Mesodermal cell (in vitro differentiated cells): Measurements from ENCODE around the gene LILRB2.
"Not testable (repeated sequence)": the region's sequence is repeated elsewhere in the genome, so short reads cannot be mapped to it uniquely, and the experiment has no call there.

ENCODE experiments used
- H3K27ac ChIP-seq: 2 replicates; pipeline ENCODE4 v1.7.0; 2013; ENCODE audit warnings: mild to moderate bottlenecking, low read depth, low read length, moderate library complexity; ENCODE audit not compliant: severe bottlenecking
- H3K36me3 ChIP-seq: 2 replicates; pipeline ENCODE4 v1.7.1; 2013; ENCODE audit warnings: mild to moderate bottlenecking, low read length, moderate library complexity; ENCODE audit not compliant: control insufficient read depth, insufficient read depth
- H3K4me1 ChIP-seq: one replicate; pipeline ENCODE4 v1.7.1; 2013; ENCODE audit warnings: mild to moderate bottlenecking, low read length; ENCODE audit not compliant: insufficient read depth, control insufficient read depth, poor library complexity, severe bottlenecking
- H3K4me3 ChIP-seq: 2 replicates; pipeline ENCODE4 v1.7.0; 2013; ENCODE audit warnings: low read length, control low read depth, mild to moderate bottlenecking; ENCODE audit not compliant: insufficient read depth, poor library complexity, severe bottlenecking; ENCODE audit errors: extremely low read depth
- H3K9me3 ChIP-seq: 2 replicates; pipeline ENCODE4 v1.7.1; 2013; ENCODE audit warnings: mild to moderate bottlenecking, low read length, moderate library complexity; ENCODE audit not compliant: control insufficient read depth
- WGBS, 2 experiments: methylation state at CpG; one replicate each; pipeline ENCODE4 v1.1.5; 2013; ENCODE audit warnings: missing lambda C conversion rate in 2 of 2; ENCODE audit not compliant: insufficient coverage in 2 of 2; 5-methylcytosine and 5-hydroxymethylcytosine counted together

Gene LILRB2

GRCh38 chr19:54254195-54254906 lies 26.6 kb downstream of the LILRB2 start:
- WGBS, 2 experiments = 78 to 86% methylated on average over 5 to 11 of the region's 17 CpGs
- Histone ChIP-seq H3K9me3 (no peaks in the 10 kb centered on the region), H3K4me3 (no peak overlapping the region), H3K4me1 (no peaks in the 10 kb centered on the region), H3K36me3 (no peaks in the 10 kb centered on the region), H3K27ac (no peak overlapping the region)

- no peaks in the 10 kb centered on the region for H3K36me3 ChIP-seq
- 88 to 90% methylated on average over 13 of the region's 23 CpGs for WGBS, 2 experiments
- H3K4me3 ChIP-seq = no peak overlapping the region
- no peak overlapping the region for H3K27ac ChIP-seq
- no peaks in the 10 kb centered on the region for H3K9me3 ChIP-seq
- H3K4me1 ChIP-seq = no peaks in the 10 kb centered on the region
Observed at GRCh38 chr19:54253331-54254194, 27.3 kb downstream of the LILRB2 start.

- H3K36me3 ChIP-seq = no peaks in the 10 kb centered on the region
- no peak overlapping the region for H3K4me3 ChIP-seq
- H3K4me1 ChIP-seq = no peaks in the 10 kb centered on the region
- H3K27ac ChIP-seq = no peak overlapping the region
- no peaks in the 10 kb centered on the region for H3K9me3 ChIP-seq
- WGBS, 2 experiments = 89 to 94% methylated on average over 7 to 8 of the region's 11 CpGs
Observed at GRCh38 chr19:54252845-54253244, 28.1 kb downstream of the LILRB2 start.

DNA sequence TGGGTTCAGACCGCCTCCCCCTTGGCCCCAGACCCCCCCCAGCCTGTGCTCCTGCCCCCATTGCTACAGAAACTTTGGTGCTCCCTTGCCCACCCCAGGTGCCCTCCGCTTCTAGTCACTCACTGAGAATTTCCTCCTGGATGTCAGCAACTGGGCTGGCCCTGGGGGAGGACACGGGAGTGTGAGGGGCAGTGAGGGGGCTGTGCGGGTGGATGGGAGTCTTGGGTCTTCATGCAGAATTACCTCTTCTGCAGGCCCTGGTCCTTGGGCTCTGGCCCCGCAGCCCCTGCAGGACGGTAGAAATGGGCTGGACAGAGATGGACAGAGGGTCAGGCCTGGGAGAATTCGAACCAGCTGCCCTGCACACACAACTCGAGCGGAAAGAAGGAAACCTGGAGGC lies 28.7 kb downstream of the LILRB2 start:
- no peak overlapping the region for H3K4me3 ChIP-seq
- H3K27ac ChIP-seq = no peak overlapping the region
- whole genome bisulfite sequencing, 2 experiments = 75 to 87% methylated on average over 5 to 8 of the region's 9 CpGs
- no peaks in the 10 kb centered on the region for H3K36me3 ChIP-seq
- H3K4me1 ChIP-seq = no peaks in the 10 kb centered on the region
- H3K9me3 ChIP-seq = no peaks in the 10 kb centered on the region

DNA sequence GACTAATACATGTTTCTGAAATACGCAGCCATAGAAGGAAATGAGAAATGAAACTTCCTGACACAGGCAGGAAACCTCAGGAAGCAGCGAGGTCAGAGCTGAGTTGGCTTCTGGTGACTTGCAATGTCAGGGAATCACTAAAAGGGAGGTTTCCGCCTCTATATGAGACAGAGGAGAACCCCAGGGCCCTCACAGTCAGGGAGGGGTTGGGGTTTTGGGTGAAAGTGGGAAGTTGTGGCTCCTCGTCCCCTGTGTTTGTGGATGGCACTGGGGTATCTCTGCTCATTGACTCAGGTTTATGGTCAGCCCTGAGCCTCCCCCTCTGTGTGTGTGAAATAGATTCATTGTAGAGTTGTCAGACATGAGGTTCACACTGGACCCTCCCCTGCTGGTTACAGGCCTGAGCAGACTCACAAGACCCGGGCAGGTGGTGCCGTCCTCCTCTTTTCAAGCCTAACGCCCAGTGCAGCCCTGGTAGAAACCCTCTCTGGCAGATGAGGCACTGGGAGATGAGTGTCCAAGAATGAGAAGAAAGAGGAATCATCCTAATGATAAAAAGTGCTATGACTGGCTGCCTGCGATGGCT lies 32.8 kb downstream of the LILRB2 start:
- H3K27ac ChIP-seq = no peak overlapping the region
- H3K36me3 ChIP-seq = no peaks in the 10 kb centered on the region
- no peaks in the 10 kb centered on the region for H3K9me3 ChIP-seq
- whole genome bisulfite sequencing, 2 experiments = 89 to 93% methylated on average over 8 of the region's 8 CpGs
- no peak overlapping the region for H3K4me3 ChIP-seq
- no peaks in the 10 kb centered on the region for H3K4me1 ChIP-seq

GRCh38 chr19:54247106-54247930 lies 33.6 kb downstream of the LILRB2 start:
- WGBS, 2 experiments = 85 to 95% methylated on average over 9 to 15 of the region's 20 CpGs
- Histone ChIP-seq H3K9me3 (no peaks in the 10 kb centered on the region), H3K4me1 (no peaks in the 10 kb centered on the region), H3K4me3 (no peak overlapping the region), H3K27ac (no peak overlapping the region), H3K36me3 (no peaks in the 10 kb centered on the region)

- 100% methylated on average over 1 of the region's 3 CpGs; no CpG with 5 or more reads in 1 of the 2 experiments for WGBS, 2 experiments
Observed at GRCh38 chr19:54245936-54246335, 35.0 kb downstream of the LILRB2 start.

DNA sequence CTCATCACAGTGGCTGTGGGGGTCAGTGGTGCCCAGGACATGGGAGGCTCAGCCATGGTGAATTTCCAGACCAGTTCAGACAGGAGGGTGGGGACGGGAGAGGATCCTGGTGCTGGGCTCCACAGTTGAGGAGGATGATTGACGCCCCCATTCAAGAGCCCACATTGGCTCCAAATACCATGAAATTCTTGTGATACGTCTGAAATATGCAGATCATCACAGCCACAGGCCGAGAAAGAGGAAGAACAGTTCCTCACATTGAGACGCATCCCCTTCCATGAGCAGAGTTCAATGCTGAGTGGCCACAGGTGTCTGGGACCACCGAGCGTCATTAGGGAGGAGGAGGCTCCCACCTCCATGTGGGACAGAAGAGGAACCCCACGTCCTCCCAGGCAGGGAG lies 37.1 kb downstream of the LILRB2 start:
- H3K4me1 ChIP-seq, H3K9me3 ChIP-seq, H3K36me3 ChIP-seq, H3K27ac ChIP-seq, H3K4me3 ChIP-seq: not testable (repeated sequence)
- no CpG with 5 or more reads among the region's 8 CpGs for WGBS, 2 experiments

More at GRCh38 chr19:54245936-54246335, 35.0 kb downstream of the LILRB2 start:
- Histone ChIP-seq H3K27ac (no peak overlapping the region), H3K9me3 (no peaks in the 10 kb centered on the region), H3K4me3 (no peak overlapping the region), H3K4me1 (no peaks in the 10 kb centered on the region), H3K36me3 (no peaks in the 10 kb centered on the region)

- H3K27ac ChIP-seq, H3K9me3 ChIP-seq, H3K36me3 ChIP-seq, H3K4me3 ChIP-seq, H3K4me1 ChIP-seq: not testable (repeated sequence)
- WGBS, 2 experiments = 100% methylated on average over 1 of the region's 6 CpGs; no CpG with 5 or more reads in 1 of the 2 experiments
Observed at GRCh38 chr19:54242646-54243045, 38.3 kb downstream of the LILRB2 start, which contains the start of gene LILRA6. Gene LILRA6, minus strand, starts transcription at chr19:54242790.

GRCh38 chr19:54242234-54242633 lies 38.7 kb downstream of the LILRB2 start:
- WGBS, 2 experiments = 44% methylated on average over 1 of the region's 4 CpGs; no CpG with 5 or more reads in 1 of the 2 experiments
- not testable (repeated sequence) for H3K4me1 ChIP-seq, H3K36me3 ChIP-seq, H3K27ac ChIP-seq, H3K4me3 ChIP-seq, H3K9me3 ChIP-seq
